SK-N-SH (cell line): Measurements from ENCODE around the gene CDH4. TPM values are rescaled to one million over a fixed set of nuclear protein-coding genes. Genes with fewer than 3 reads are reported as not detected.

Experiments used
- CTCF ChIA-PET: fragments of 300-600, 350-600 bp; formaldehyde crosslinking; extraction: SDS; loops from one replicate; lab custom pipeline; 2021; lab: Yijun Ruan, JAX
- POLR2A ChIA-PET: fragments of 350-600 bp; sonication (Branson Sonifier 250); formaldehyde crosslinking; extraction: SDS; loops from one replicate; lab custom pipeline; 2020; ENCODE audit warnings: antibody characterized with exemption, inconsistent platforms; lab: Yijun Ruan, JAX
- DNase-seq: peaks from one replicate; pipeline ENCODE4 v3.0.0; 2012
- H2AFZ ChIP-seq: fragments of 200-600 bp; sonication (generic); 2 replicates; pipeline ENCODE4 v1.8.1; 2016; ENCODE audit warnings: antibody characterized with exemption, mild to moderate bottlenecking, low read depth
- H3F3A ChIP-seq: fragments of 200-600 bp; sonication (generic); replicated peaks from 2 replicates; pipeline ENCODE3; 2016; ENCODE audit warnings: antibody characterized with exemption, mild to moderate bottlenecking; ENCODE audit not compliant: insufficient read depth
- H3K27ac ChIP-seq, 2 experiments: fragments of 200-500 bp in 1 of 2; fragments of 200-600 bp in 1 of 2; sonication (Bioruptor generic) in 1 of 2; sonication (generic), shearing (Covaris generic) in 1 of 2; 2 replicates each; pipeline versions ENCODE4 v1.5.1 to v1.6.1; 2014 to 2016; ENCODE audit warnings: low read depth in 2 of 2, inconsistent platforms in 1 of 2, low read length in 1 of 2, mild to moderate bottlenecking in 1 of 2, mixed read lengths in 1 of 2
- H3K27me3 ChIP-seq: fragments of 200-600 bp; sonication (generic), shearing (Covaris generic); 2 replicates; pipeline ENCODE4 v1.6.1; 2016; ENCODE audit warnings: mixed run types; ENCODE audit not compliant: insufficient read depth
- H3K36me3 ChIP-seq, 2 experiments: fragments of 200-500 bp in 1 of 2; fragments of 200-600 bp in 1 of 2; sonication (Bioruptor generic) in 1 of 2; sonication (generic) in 1 of 2; replicated peaks in 1 of 2; 2 replicates each; pipeline versions ENCODE3 to v1.5.1; 2014 to 2016; ENCODE audit warnings: low read length in 1 of 2, mild to moderate bottlenecking in 1 of 2; ENCODE audit not compliant: insufficient read depth in 2 of 2, control insufficient read depth in 1 of 2
- H3K4me1 ChIP-seq, 2 experiments: fragments of 200-500 bp in 1 of 2; fragments of 200-600 bp in 1 of 2; sonication (Bioruptor generic) in 1 of 2; sonication (generic), shearing (Covaris generic) in 1 of 2; 2 replicates each; pipeline versions ENCODE4 v1.5.1 to v1.6.1; 2014 to 2016; ENCODE audit warnings: low read depth in 1 of 2, low read length in 1 of 2, mixed run types in 1 of 2; ENCODE audit not compliant: insufficient read depth in 2 of 2, control insufficient read depth in 1 of 2
- H3K4me2 ChIP-seq: fragments of 200-600 bp; sonication (generic), shearing (Covaris generic); 2 replicates; pipeline ENCODE4 v1.6.1; 2017; ENCODE audit warnings: mixed run types
- H3K4me3 ChIP-seq, 2 experiments: fragments of 200-500 bp in 1 of 2; fragments of 200-600 bp in 1 of 2; sonication (Bioruptor generic) in 1 of 2; sonication (generic), shearing (Covaris generic) in 1 of 2; 2 replicates each; pipeline versions ENCODE4 v1.5.1 to v1.8.1; 2014 to 2016; ENCODE audit warnings: low read depth in 2 of 2, inconsistent platforms in 1 of 2, low read length in 1 of 2, mild to moderate bottlenecking in 1 of 2, mixed read lengths in 1 of 2, moderate library complexity in 1 of 2
- H3K79me2 ChIP-seq: fragments of 200-600 bp; sonication (generic); 2 replicates; pipeline ENCODE4 v1.8.1; 2017; ENCODE audit warnings: mild to moderate bottlenecking; ENCODE audit not compliant: insufficient read depth
- H3K9ac ChIP-seq: fragments of 200-600 bp; sonication (generic); 2 replicates; pipeline ENCODE4 v1.6.1; 2017; ENCODE audit warnings: mixed run types
- H3K9me2 ChIP-seq: fragments of 200-600 bp; sonication (generic); 2 replicates; pipeline ENCODE4 v1.6.1; 2017; ENCODE audit warnings: mixed run types
- H3K9me3 ChIP-seq: fragments of 200-600 bp; sonication (generic); 2 replicates; pipeline ENCODE4 v1.6.1; 2017; ENCODE audit warnings: mixed run types, mild to moderate bottlenecking, moderate library complexity
- H4K20me1 ChIP-seq: fragments of 200-600 bp; sonication (generic); 2 replicates; pipeline ENCODE4 v1.6.1; 2017; ENCODE audit warnings: mild to moderate bottlenecking, mixed run types; ENCODE audit not compliant: insufficient read depth
- CHD2 ChIP-seq: fragments of 150-350 bp; IDR thresholded peaks from 2 replicates; pipeline ENCODE4 v1.6.1; 2018; ENCODE audit warnings: low read length; ENCODE audit not compliant: partially characterized antibody
- ELF1 ChIP-seq: IDR thresholded peaks from 2 replicates; pipeline ENCODE4 v1.4.0; 2012
- EZH2phosphoT487 ChIP-seq: fragments of 200-600 bp; sonication (generic); IDR thresholded peaks from 2 replicates; pipeline ENCODE4 v1.6.1; 2017; ENCODE audit warnings: low read depth, mixed run types, mild to moderate bottlenecking, antibody characterized with exemption, moderate library complexity, borderline replicate concordance
- FOXJ3 ChIP-seq: sonication (generic); formaldehyde crosslinking; IDR thresholded peaks from 2 replicates; pipeline ENCODE4 v1.5.1; 2020; ENCODE audit warnings: mild to moderate bottlenecking, missing genetic modification reagents
- FOXM1 ChIP-seq: IDR thresholded peaks from 2 replicates; pipeline ENCODE4 v1.4.0; 2012; ENCODE audit warnings: low read depth, mild to moderate bottlenecking
- JUND ChIP-seq: IDR thresholded peaks from 2 replicates; pipeline ENCODE4 v1.4.0; 2012
- MEF2A ChIP-seq: IDR thresholded peaks from 2 replicates; pipeline ENCODE4 v1.4.0; 2012; ENCODE audit warnings: low read depth, borderline replicate concordance
- NFIC ChIP-seq: IDR thresholded peaks from 2 replicates; pipeline ENCODE4 v1.4.0; 2012; ENCODE audit warnings: borderline replicate concordance
- NRF1 ChIP-seq: IDR thresholded peaks from 2 replicates; pipeline ENCODE4 v1.6.1; 2012; ENCODE audit warnings: low read depth, mild to moderate bottlenecking, low read length
- POLR2AphosphoS5 ChIP-seq: IDR thresholded peaks from 2 replicates; pipeline ENCODE4 v1.6.1; 2012; ENCODE audit warnings: low read depth, low read length
- RCOR1 ChIP-seq: fragments of 150-350 bp; IDR thresholded peaks from 2 replicates; pipeline ENCODE4 v1.6.1; 2017; ENCODE audit warnings: antibody characterized with exemption, low read length
- SIN3A ChIP-seq: IDR thresholded peaks from 2 replicates; pipeline ENCODE4 v1.6.1; 2012; ENCODE audit warnings: low read depth, mild to moderate bottlenecking, low read length, moderate library complexity, borderline replicate concordance
- TAF1 ChIP-seq: IDR thresholded peaks from 2 replicates; pipeline ENCODE4 v1.6.1; 2012; ENCODE audit warnings: low read depth, mild to moderate bottlenecking, low read length, moderate library complexity, borderline replicate concordance
- TCF12 ChIP-seq: IDR thresholded peaks from 2 replicates; pipeline ENCODE4 v1.4.0; 2012
- TEAD4 ChIP-seq: IDR thresholded peaks from 2 replicates; pipeline ENCODE4 v1.4.0; 2012; ENCODE audit warnings: mild to moderate bottlenecking, borderline replicate concordance; ENCODE audit not compliant: insufficient read depth
- USF1 ChIP-seq: IDR thresholded peaks from 2 replicates; pipeline ENCODE4 v1.4.0; 2012; ENCODE audit warnings: low read depth, borderline replicate concordance
- USF2 ChIP-seq: fragments of 150-350 bp; IDR thresholded peaks from 2 replicates; pipeline ENCODE4 v1.6.1; 2017; ENCODE audit warnings: antibody characterized with exemption, low read length, low read depth, borderline replicate concordance
- WGBS: methylation state at CpG from one replicate; pipeline ENCODE4 v1.1.6; 2017; ENCODE audit warnings: low lambda C conversion rate; 5-methylcytosine and 5-hydroxymethylcytosine counted together
- polyA plus RNA-seq, 3 experiments: library from polyadenylated mRNA; depleted of rRNA; stranded (reverse); fragments of >200 nt; gene quantifications; 2 replicates each; pipeline ENCODE4 v1.2.3, GENCODE V29; 2012

The CDH4 gene
- polyA plus RNA-seq, 1 of the 3 experiments (the other 2 are of a cell fraction), result not detected

- H3K36me3 ChIP-seq, result no peaks in the 10 kb centered on the region
- CTCF ChIA-PET, result interaction anchor here (0.6 kb wide), 1 partner anchor 44 kb away, joined by 3 read pairs; no protein-coding TSS in a partner anchor
- no peak overlapping the region for H3K9ac ChIP-seq
- WGBS, result 54% methylated on average over 7 of the region's 7 CpGs
- no peak overlapping the region for H3K4me3 ChIP-seq
- no peaks in the 10 kb centered on the region for H4K20me1 ChIP-seq
- no peak overlapping the region for H3K27ac ChIP-seq
- no peaks in the 10 kb centered on the region for H3K4me1 ChIP-seq
- H3K27me3 ChIP-seq, result no peaks in the 10 kb centered on the region
- no peak for DNase-seq
- no peak overlapping the region for H3K4me2 ChIP-seq
- no peaks in the 10 kb centered on the region for H3K9me3 ChIP-seq
- H3K79me2 ChIP-seq, result no peaks in the 10 kb centered on the region
- TF ChIP-seq CHD2, result no peak
- no peak for TF ChIP-seq EZH2phosphoT487
- no peak for TF ChIP-seq MEF2A
- no peak for TF ChIP-seq TCF12
- no peak for TF ChIP-seq FOXJ3 (CRISPR knock-in tag)
- no peak for TF ChIP-seq USF2
- TF ChIP-seq NRF1, result no peak
- H3K9me2 ChIP-seq, result no peaks in the 10 kb centered on the region
- H2AFZ ChIP-seq, result no peak overlapping the region
- POLR2A ChIA-PET, result no interaction called here
- H3F3A ChIP-seq, result no peaks in the 10 kb centered on the region
These were observed 545.1 kb downstream of the CDH4 start for GRCh38 chr20:61797200-61797599.

- H3K36me3 ChIP-seq, result no peaks in the 10 kb centered on the region
- POLR2A ChIA-PET, result no interaction called here
These were observed 545.9 kb downstream of the CDH4 start for GRCh38 chr20:61797971-61798411.

GRCh38 chr20:61798632-61799031 is 546.6 kb downstream of the CDH4 start:
- H3F3A ChIP-seq, result no peaks in the 10 kb centered on the region

More at GRCh38 chr20:61797971-61798411, 545.9 kb downstream of the CDH4 start:
- DNase-seq, result no peak
- H3K9ac ChIP-seq, result no peak overlapping the region
- H3K4me3 ChIP-seq, result no peak overlapping the region
- no peak overlapping the region for H2AFZ ChIP-seq
- H3F3A ChIP-seq, result no peaks in the 10 kb centered on the region
- H4K20me1 ChIP-seq, result no peaks in the 10 kb centered on the region
- H3K9me2 ChIP-seq, result no peaks in the 10 kb centered on the region
- no peaks in the 10 kb centered on the region for H3K9me3 ChIP-seq
- no peak overlapping the region for H3K27ac ChIP-seq
- H3K27me3 ChIP-seq, result no peaks in the 10 kb centered on the region
- no peaks in the 10 kb centered on the region for H3K4me1 ChIP-seq
- CTCF ChIA-PET, result no interaction called here
- 60% methylated on average over 8 of the region's 25 CpGs for WGBS
- TF ChIP-seq ELF1 (no peak), CHD2 (no peak), TEAD4 (no peak), FOXM1 (no peak)
- TF ChIP-seq, all 33 proteins: peak for 0
- H3K4me2 ChIP-seq, result no peak overlapping the region
- H3K79me2 ChIP-seq, result no peaks in the 10 kb centered on the region

More at GRCh38 chr20:61798632-61799031, 546.6 kb downstream of the CDH4 start:
- no peaks in the 10 kb centered on the region for H3K36me3 ChIP-seq
- H4K20me1 ChIP-seq, result no peaks in the 10 kb centered on the region
- no peak overlapping the region for H3K27ac ChIP-seq
- ChIA-PET CTCF (interaction anchor here (0.8 kb wide), 1 partner anchor 149 kb away, joined by 3 read pairs; no protein-coding TSS in a partner anchor), POLR2A (no interaction called here)
- H3K9me2 ChIP-seq, result no peaks in the 10 kb centered on the region
- H2AFZ ChIP-seq, result no peak overlapping the region
- WGBS, result 87% methylated on average over 5 of the region's 16 CpGs
- no peak overlapping the region for H3K4me3 ChIP-seq
- H3K4me1 ChIP-seq, result no peaks in the 10 kb centered on the region
- TF ChIP-seq SIN3A (no peak), POLR2AphosphoS5 (no peak), RCOR1 (no peak), TAF1 (no peak), USF1 (no peak), FOXM1 (no peak), NFIC (no peak), JUND (no peak)
- no peaks in the 10 kb centered on the region for H3K27me3 ChIP-seq
- no peak for DNase-seq
- no peak overlapping the region for H3K4me2 ChIP-seq
- no peaks in the 10 kb centered on the region for H3K79me2 ChIP-seq
- H3K9ac ChIP-seq, result no peak overlapping the region
- H3K9me3 ChIP-seq, result no peaks in the 10 kb centered on the region
